Activated naive CD8-positive, alpha-beta T cell (primary cell): ENCODE measurements around the gene LIPC.
A peak's percentile ranks its signal among the peaks of the same experiment; 100 is the strongest.

Experiments
- H3K27ac Mint-ChIP-seq: one replicate; pipeline ENCODE4 v1.8.0; 2021; ENCODE audit warnings: mixed read lengths
- H3K27me3 Mint-ChIP-seq: one replicate; pipeline ENCODE4 v1.8.0; 2021; ENCODE audit warnings: mixed read lengths
- H3K36me3 Mint-ChIP-seq: one replicate; pipeline ENCODE4 v1.8.0; 2021; ENCODE audit warnings: mixed read lengths
- H3K4me1 Mint-ChIP-seq: one replicate; pipeline ENCODE4 v1.8.0; 2021; ENCODE audit warnings: low read depth, mixed read lengths
- H3K4me3 Mint-ChIP-seq: one replicate; pipeline ENCODE4 v1.8.0; 2021; ENCODE audit warnings: mild to moderate bottlenecking, mixed read lengths
- H3K9me3 Mint-ChIP-seq: one replicate; pipeline ENCODE4 v1.8.0; 2021; ENCODE audit warnings: low read depth, mixed read lengths

The LIPC gene

DNA sequence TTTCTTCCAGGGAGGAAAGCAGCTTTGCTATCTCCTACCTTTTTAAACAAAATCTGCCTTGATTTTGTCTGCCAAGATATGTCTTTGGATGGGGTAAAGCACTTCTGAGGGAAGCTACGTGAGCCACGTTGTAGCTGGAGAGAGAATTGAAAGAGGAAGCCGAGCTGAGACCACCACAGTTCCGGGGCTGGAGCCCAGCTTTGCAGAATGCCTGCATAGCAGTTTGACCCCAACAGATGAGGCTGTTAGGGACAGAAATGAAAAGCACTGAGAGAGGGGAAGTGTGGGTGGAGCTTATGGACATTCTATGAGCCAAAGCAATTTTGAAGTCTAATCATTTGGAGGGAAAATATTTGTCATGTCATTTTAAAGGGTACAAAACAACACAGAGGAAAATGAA is 45.4 kb downstream of the LIPC start:
- H3K4me1 Mint-ChIP-seq: peaks cover 56% of the 10 kb centered on the region
- H3K36me3 Mint-ChIP-seq: no peaks in the 10 kb centered on the region
- no peaks in the 10 kb centered on the region for H3K9me3 Mint-ChIP-seq
- H3K4me3 Mint-ChIP-seq: peak overlapping the region; percentile 1
- H3K27me3 Mint-ChIP-seq: no peaks in the 10 kb centered on the region
- peak overlapping the region; percentile 80 for H3K27ac Mint-ChIP-seq

- Mint-ChIP-seq H3K4me1 (peaks cover 53% of the 10 kb centered on the region), H3K27ac (peak overlapping the region; percentile 80), H3K9me3 (no peaks in the 10 kb centered on the region), H3K4me3 (no peak overlapping the region), H3K27me3 (no peaks in the 10 kb centered on the region), H3K36me3 (no peaks in the 10 kb centered on the region)
Measured at GRCh38 chr15:58478035-58478434, 46.2 kb downstream of the LIPC start.

- H3K27ac Mint-ChIP-seq: peak overlapping the region; percentile 18
- no peaks in the 10 kb centered on the region for H3K27me3 Mint-ChIP-seq
- H3K9me3 Mint-ChIP-seq: no peaks in the 10 kb centered on the region
- peaks cover 53% of the 10 kb centered on the region for H3K4me1 Mint-ChIP-seq
- no peaks in the 10 kb centered on the region for H3K36me3 Mint-ChIP-seq
- no peak overlapping the region for H3K4me3 Mint-ChIP-seq
Measured at GRCh38 chr15:58478579-58478978, 46.8 kb downstream of the LIPC start.

DNA sequence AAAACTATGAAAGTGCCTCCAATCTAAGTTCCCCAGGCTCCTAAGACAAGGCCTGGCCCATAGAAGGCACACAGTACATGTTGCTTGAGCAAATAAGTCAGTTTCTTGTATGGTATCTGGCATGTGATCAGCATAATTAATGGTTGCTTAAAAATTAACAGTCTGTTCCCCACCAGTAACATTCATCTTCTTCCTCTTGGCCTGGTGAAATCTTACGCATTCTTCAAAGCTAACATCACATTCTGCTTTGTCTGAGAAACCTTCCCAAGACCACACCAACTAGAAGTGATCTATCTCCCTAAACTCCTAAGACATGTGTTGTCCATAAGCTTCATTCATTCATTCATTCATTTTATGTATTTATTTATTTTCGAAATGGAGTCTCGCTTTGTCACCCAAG is 48.1 kb downstream of the LIPC start:
- Mint-ChIP-seq H3K36me3 (no peaks in the 10 kb centered on the region), H3K27me3 (no peaks in the 10 kb centered on the region), H3K4me3 (no peak overlapping the region), H3K4me1 (peaks cover 53% of the 10 kb centered on the region), H3K27ac (no peak overlapping the region), H3K9me3 (no peaks in the 10 kb centered on the region)

- Mint-ChIP-seq H3K36me3 (no peaks in the 10 kb centered on the region), H3K4me3 (no peak overlapping the region), H3K27ac (peak overlapping the region; percentile 4), H3K9me3 (no peaks in the 10 kb centered on the region), H3K27me3 (no peaks in the 10 kb centered on the region), H3K4me1 (peaks cover 47% of the 10 kb centered on the region)
Measured at GRCh38 chr15:58483376-58483775, 51.6 kb downstream of the LIPC start.

DNA sequence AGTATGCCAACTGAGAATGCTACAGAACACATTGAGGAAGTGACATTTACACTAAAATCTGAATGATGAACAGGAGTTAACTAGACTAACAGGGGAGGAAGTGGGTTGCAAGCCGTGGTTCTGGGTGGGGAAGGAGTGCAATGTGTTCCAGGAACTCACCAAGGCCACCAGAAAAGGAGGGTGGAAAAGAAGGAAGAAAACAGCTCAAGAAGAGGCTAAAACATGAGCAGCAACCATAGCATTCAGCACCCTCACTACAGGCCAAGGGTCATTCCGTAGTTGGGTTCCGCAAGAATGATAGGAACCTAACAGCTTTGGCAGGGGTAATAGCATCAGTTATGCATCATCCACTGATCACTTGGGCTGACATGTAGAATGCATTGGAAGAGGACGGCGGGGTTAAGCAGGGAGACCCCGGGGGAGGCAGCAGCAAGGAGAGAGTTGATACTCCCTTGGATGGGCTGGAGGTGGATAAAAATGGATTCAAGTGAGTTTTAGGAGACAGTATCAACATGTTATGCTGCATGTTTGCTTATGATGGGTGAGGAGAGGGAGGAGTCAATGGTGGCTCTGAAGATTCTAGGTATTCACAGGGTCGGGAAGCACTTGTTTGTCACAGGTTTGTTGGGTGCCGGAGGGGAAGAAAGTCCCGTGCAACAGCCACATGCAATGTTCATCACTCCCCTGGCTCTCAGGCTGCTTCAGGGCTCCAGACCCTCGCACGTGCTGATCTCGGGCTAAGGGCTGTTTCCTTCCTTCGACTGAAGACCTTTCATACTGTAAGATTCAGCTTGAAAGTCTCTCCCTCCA is 53.2 kb downstream of the LIPC start:
- Mint-ChIP-seq H3K36me3 (no peaks in the 10 kb centered on the region), H3K4me3 (peak overlapping the region; percentile 55)

DNA sequence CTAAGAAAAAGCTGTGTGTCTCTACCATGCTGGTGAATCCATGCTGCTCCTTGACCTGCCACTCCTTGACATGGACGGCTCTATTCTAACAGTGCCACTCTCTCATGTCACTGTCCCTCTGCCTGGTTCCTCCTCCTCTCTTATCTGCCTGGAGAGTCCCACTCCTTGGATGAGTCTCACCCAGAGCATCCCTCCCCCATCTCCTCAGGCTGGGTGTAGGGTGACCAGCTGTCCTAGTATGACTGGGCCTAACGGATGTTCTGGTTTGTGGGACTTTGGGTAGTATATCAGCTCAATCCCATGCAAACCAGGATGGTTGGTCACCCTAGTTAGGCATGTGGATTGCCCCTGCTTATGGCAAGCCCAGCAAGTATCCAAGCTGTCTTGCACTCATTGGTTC is 54.3 kb downstream of the LIPC start:
- H3K27me3 Mint-ChIP-seq: no peaks in the 10 kb centered on the region
- H3K4me1 Mint-ChIP-seq: peaks cover 45% of the 10 kb centered on the region
- no peaks in the 10 kb centered on the region for H3K9me3 Mint-ChIP-seq
- H3K36me3 Mint-ChIP-seq: no peaks in the 10 kb centered on the region
- H3K4me3 Mint-ChIP-seq: no peak overlapping the region
- peak overlapping the region; percentile 25 for H3K27ac Mint-ChIP-seq

More for the DNA sequence above, 53.2 kb downstream of the LIPC start:
- H3K27ac Mint-ChIP-seq: peak overlapping the region; percentile 89
- no peaks in the 10 kb centered on the region for H3K27me3 Mint-ChIP-seq
- H3K9me3 Mint-ChIP-seq: no peaks in the 10 kb centered on the region
- peaks cover 45% of the 10 kb centered on the region for H3K4me1 Mint-ChIP-seq

DNA sequence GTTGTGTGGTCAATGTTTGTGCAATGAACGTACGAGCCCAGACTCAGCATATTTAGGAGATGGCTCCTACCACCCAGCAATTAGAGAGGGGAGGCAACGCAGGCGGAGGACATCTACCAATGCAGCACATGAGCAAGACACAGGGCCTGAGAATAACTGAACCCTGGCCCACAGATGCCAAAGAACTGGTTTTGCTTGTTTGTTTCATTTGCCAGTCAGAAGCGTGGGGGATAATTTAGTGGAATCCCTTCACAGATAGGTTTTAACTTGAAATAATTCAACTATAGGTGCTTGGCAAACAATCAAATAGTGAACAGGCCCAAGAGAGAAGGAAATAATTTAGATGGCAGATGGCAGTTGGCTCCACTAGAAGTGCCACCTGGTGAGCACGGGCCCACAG is 54.8 kb downstream of the LIPC start:
- H3K36me3 Mint-ChIP-seq: no peaks in the 10 kb centered on the region
- peaks cover 45% of the 10 kb centered on the region for H3K4me1 Mint-ChIP-seq
- H3K27ac Mint-ChIP-seq: peak overlapping the region; percentile 18
- H3K4me3 Mint-ChIP-seq: no peak overlapping the region
- no peaks in the 10 kb centered on the region for H3K9me3 Mint-ChIP-seq
- no peaks in the 10 kb centered on the region for H3K27me3 Mint-ChIP-seq

- Mint-ChIP-seq H3K27ac (no peak overlapping the region), H3K4me3 (no peak overlapping the region), H3K4me1 (peaks cover 45% of the 10 kb centered on the region), H3K9me3 (no peaks in the 10 kb centered on the region), H3K27me3 (no peaks in the 10 kb centered on the region), H3K36me3 (no peaks in the 10 kb centered on the region)
Measured at GRCh38 chr15:58487041-58487723, 55.4 kb downstream of the LIPC start.

- peaks cover 45% of the 10 kb centered on the region for H3K4me1 Mint-ChIP-seq
- H3K36me3 Mint-ChIP-seq: no peaks in the 10 kb centered on the region
- H3K4me3 Mint-ChIP-seq: no peak overlapping the region
- H3K27me3 Mint-ChIP-seq: no peaks in the 10 kb centered on the region
- H3K27ac Mint-ChIP-seq: no peak overlapping the region
- H3K9me3 Mint-ChIP-seq: no peaks in the 10 kb centered on the region
Measured at GRCh38 chr15:58487724-58488120, 55.9 kb downstream of the LIPC start.

DNA sequence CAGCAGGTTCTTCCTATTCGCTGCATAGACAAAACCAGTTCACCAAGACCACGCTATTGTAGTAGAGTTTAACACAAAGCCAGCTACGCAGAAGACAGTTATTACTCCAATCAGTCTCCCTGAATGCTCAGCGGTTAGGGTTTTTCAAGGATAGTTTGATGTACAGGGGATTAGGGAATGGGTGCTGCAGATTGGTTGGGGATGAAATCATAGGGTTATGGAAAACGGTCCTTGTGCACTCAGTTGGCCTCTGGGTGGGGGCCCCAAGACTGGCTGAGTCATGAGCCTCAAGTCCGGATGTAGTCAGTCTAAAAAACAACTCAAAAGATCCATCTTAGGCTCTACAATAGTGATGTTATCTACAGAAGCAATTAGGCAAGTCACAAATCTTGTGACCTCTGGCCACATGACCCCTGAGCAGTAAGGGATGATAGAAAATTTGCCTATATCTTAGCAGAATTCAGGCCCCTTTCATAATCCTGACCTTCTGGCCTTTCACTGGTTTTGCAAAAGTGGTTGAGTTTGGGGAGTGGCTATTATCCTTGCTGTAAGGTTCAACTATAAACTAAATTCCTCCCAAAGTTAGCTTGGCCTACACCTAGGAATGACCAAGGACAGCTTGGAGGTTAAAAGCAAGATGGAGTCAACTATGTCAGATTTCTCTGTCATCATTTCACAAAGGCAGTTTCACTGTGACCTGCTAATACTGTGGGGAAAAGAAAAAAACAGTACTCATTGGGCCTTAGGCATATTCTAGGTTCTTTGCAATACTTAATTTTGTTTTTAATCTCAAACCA is 57.7 kb downstream of the LIPC start:
- Mint-ChIP-seq H3K9me3 (no peaks in the 10 kb centered on the region), H3K27ac (no peak overlapping the region), H3K36me3 (no peaks in the 10 kb centered on the region), H3K4me1 (peaks cover 39% of the 10 kb centered on the region), H3K4me3 (no peak overlapping the region), H3K27me3 (no peaks in the 10 kb centered on the region)

DNA sequence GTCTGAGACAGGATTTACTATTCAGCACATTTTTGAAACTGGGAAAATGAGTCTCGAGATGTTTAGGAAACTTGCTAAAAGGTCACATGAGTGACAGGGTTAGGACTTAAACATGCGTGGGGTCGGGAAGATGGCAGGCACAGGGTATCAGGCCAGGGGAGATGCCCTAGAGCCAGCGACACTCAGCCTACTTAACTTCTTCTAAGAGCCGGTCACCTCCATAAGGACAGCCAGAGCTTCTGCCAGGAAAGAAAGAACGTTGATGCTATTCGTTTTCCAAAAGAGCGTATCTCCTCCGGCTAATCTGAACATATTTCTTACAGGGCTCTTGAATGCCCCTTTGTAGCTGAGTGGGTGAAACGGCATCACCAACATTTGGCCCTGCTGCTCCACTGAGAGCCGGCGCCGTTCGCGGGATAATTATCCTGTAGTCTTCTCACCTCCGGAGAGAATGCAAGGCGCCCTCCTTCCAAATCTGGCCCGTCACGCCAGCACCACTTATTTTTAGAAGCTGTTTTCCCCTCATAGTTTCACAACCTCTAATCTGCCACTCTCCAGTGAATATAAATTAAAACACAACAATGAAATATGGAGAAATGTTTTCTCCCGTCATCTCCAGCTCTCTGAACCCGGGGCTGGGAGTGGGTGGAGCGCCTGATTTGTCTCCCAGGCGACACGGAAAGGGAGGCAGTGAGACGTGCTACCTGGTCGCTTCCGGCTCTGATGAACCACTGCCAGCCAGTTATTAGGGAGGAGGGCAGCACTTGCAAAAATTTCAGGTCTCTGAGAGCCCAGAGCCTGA is 58.5 kb downstream of the LIPC start:
- H3K36me3 Mint-ChIP-seq: no peaks in the 10 kb centered on the region
- no peak overlapping the region for H3K4me3 Mint-ChIP-seq
- H3K9me3 Mint-ChIP-seq: no peaks in the 10 kb centered on the region
- no peaks in the 10 kb centered on the region for H3K27me3 Mint-ChIP-seq
- H3K27ac Mint-ChIP-seq: no peak overlapping the region
- peaks cover 38% of the 10 kb centered on the region for H3K4me1 Mint-ChIP-seq

DNA sequence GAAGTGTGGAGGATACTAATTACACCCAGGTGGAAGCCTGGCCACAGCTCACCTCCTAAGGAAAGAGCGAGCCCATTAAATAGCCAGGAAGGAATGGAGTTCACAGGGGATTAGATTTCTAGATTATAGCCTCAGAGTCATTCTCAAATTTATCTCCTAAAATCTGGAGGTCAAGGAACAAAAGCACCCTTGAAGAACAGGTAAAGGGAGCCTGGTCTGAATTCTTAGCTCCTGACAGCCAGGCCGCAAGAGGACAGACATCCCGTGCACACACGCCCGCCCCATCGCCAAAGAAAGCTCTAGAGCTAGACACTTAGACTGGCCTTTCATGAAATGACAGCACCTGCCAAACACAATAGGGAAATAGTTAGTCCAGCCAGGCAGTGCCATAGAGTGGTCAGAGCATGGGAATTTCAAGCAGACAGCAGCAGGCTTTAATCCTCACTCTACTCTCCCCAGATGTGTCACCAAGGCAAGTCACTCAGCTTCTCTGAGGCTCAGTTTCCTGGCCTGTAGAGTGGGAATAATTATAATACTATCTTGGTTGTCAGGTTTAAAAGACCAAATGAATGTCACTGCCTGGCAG is 59.2 kb downstream of the LIPC start:
- peaks cover 38% of the 10 kb centered on the region for H3K4me1 Mint-ChIP-seq

DNA sequence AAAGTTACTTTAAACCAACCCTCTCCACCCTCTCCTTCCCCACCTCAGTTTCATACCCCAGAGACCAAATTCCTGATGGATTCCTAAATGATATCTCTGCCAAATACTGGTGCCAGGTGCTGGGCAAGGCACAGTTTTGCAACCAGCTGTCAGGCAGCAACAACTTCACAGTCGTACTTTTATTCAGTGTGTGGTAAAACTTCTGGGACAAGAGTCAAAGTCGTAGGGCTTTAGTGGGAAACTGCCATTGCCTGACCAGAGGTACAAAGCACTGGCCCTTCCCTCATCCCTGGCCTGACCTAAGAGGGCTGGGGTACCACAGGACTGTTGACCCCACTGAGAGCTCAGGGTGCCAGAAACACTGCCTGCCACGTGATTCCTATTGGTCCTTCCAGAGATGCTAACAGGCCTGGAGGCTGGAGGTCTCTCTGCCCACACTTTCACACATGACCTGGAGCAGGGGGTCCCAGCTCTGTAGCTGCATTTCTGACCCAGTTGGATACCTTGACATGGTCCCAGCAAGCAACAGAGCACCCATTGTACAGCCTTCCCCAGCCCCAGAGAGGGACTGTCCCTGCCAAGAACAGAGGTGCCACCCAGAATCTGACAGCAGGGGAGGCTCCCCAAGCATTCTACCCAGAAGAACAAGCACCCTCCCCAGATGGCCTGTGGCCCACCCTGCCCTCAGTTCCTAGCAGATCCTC is 59.9 kb downstream of the LIPC start:
- Mint-ChIP-seq H3K36me3 (no peaks in the 10 kb centered on the region), H3K27ac (no peak overlapping the region), H3K9me3 (no peaks in the 10 kb centered on the region), H3K27me3 (no peaks in the 10 kb centered on the region), H3K4me1 (peaks cover 37% of the 10 kb centered on the region), H3K4me3 (no peak overlapping the region)

More for the DNA sequence above, 59.2 kb downstream of the LIPC start:
- Mint-ChIP-seq H3K36me3 (no peaks in the 10 kb centered on the region), H3K27me3 (no peaks in the 10 kb centered on the region), H3K27ac (no peak overlapping the region), H3K9me3 (no peaks in the 10 kb centered on the region), H3K4me3 (no peak overlapping the region)
